Stimulated activated CD4-positive, alpha-beta T cell treated with anti-CD3 and anti-CD28 coated beads, Interleukin-15, amount 100 ng/mL, for 1 hour (primary cell): ENCODE results near the gene KLF4.

Experiments
- DNase-seq, 2 donors: peaks; one replicate each; pipeline ENCODE4 v3.0.0-alpha.2; 2020; ENCODE audit warnings: low read depth in 1 of 2, low spot score in 1 of 2

The KLF4 gene

GRCh38 chr9:107455425-107456135 is 34.0 kb downstream of the KLF4 start:
- no peak for DNase-seq

GRCh38 chr9:107453479-107453878 is 36.1 kb downstream of the KLF4 start:
- no peak for DNase-seq

GRCh38 chr9:107447834-107448233 is 41.7 kb downstream of the KLF4 start:
- no peak for DNase-seq

DNA sequence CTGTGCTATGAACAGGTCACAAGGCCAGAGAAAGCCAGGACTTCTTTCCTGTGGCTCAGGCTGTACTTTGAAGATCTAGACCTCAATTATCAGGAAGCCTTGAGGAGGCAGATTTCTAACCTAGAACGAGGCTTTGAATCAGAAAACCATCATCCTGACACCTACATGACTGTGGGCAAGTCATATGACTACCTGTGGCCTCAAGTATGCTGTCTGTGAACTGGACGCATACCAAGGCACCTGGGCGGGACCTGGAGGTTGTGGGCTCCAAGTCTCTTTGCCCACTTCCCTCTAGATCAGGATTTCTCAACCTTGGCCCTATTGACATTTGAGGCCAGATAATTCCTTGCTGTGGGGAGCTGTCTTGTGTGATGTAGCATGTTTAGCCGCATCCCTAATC is 42.5 kb downstream of the KLF4 start:
- DNase-seq = no peak

DNA sequence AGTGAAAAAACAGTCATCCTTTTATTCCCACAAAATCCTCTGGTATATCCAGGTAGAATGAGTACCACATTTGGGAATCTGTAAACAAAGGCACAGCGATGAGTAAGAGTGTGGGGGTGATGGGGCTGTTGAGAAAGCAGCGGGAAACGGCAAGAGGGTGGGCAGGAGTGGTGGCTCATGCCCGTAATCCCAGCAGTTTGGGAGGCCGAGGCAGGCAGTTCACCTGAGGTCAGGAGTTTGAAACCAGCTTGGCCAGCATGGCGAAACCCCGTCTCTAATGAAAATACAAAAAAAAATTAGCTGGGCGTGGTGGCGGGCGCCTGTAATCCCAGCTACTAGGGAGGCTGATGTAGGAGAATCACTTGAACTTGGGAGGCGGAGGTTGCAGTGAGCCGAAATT is 43.1 kb downstream of the KLF4 start:
- DNase-seq = no peak

- no peak for DNase-seq
Observed at GRCh38 chr9:107443786-107444185, 45.8 kb downstream of the KLF4 start.

DNA sequence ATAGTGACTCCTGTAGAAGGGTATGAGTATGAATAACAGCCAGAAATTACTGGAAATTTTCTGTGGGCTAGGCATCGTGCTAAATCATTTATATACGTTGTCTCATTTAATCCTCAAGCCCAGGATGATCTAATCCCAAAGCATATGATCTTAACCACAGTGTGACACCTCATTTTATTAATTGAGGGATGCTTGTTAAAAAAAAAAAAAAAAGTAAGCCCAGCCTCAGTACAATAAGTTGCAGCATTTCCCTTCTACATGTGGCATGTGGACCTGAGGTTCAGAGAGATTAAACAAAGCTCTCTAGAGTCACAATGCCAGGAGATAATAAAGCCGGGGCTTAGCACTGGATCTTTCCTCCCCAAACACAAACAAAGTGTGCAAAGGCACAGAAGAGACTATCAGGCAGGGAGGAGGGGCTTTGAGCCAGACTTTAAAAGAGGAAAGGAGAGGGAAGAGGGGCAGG is 49.5 kb downstream of the KLF4 start:
- no peak for DNase-seq

- no peak for DNase-seq
Observed at GRCh38 chr9:107438211-107439031, 51.1 kb downstream of the KLF4 start.

DNA sequence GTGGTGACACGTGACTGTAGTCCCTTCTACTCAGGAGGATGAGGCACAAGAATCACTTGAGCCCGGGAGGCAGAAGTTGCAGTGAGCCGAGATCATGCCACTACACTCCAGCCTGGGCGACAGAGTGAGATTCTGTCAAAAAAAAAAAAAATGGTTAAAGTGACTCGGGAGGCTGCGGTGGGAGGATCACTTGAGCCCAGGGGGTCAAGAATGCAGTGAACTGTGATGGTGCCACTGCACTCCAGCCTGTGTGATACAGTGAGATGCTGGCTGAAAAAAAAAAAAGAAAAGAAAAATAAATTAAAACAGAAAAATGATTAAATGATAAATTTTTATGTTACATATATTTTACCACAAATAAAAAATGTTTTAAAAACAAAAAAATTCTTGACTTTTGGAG is 51.9 kb downstream of the KLF4 start:
- no peak for DNase-seq

- DNase-seq = no peak
Observed at GRCh38 chr9:107435415-107435814, 54.2 kb downstream of the KLF4 start.
